ENCODE data around the gene SRRM1. TPM values are rescaled to one million over a fixed set of nuclear protein-coding genes. Genes with fewer than 3 reads are reported as not detected.

The SRRM1 gene
- total RNA-seq, 1 donor from 2014 or later: 199 TPM

DNA sequence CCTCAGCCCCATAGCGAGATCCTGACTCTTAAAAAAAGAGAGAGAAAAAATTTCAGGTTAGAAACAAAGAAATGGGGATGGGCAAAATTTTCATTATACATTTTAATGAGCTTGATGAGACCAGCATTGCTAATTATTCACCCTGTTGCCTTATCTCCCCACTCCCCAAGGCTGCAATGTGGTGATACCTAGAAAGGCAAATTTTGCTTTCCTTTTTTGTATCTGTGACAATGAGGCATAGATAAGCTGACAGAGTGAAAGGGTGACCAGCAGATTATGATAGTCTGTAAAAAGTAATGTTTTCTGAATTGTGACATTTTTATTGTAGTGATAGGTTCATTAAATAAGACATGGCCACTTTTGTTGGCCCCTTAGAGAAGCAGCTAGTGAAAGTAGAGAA, 12.9 kb downstream of the SRRM1 start:
- Mint-ChIP-seq H3K36me3 (ENCODE audit: insufficient read depth) (peaks cover 48% of the 10 kb centered on the region), H3K27ac (peak overlapping the region; percentile 76), H3K4me1 (ENCODE audit: low read depth) (peaks cover 18% of the 10 kb centered on the region), H3K4me3 (ENCODE audit: low read depth) (no peak overlapping the region), H3K27me3 (no peaks in the 10 kb centered on the region), H3K9me3 (ENCODE audit: low read depth) (no peaks in the 10 kb centered on the region)
- TF ChIP-seq CTCF (IDR thresholded peaks at IDR 0.05; ENCODE audit: unreplicated experiment): no peak
- no peak for DNase-seq (ENCODE audit: low spot score, unreplicated experiment)

DNA sequence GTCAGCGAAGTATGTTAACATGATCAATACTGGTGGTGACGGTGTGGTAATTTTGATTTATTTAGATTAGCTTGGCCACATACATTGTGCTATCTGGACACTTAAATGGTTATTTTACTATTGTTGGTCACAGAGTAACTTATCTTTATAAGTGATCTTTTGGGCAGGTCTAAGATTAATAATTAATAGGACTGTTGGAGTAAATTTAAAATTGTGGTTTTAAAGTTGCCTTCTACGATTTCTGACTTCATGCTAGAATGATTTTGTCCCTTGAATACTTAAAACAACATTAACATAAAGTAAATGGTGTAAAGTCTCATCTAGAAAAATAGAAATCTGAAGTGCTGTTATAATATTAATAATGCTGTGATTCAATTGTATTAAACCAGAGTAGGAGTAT, 14.7 kb downstream of the SRRM1 start:
- Mint-ChIP-seq H3K4me3 (ENCODE audit: low read depth) (no peak overlapping the region), H3K27ac (peak overlapping the region; percentile 69), H3K9me3 (ENCODE audit: low read depth) (no peaks in the 10 kb centered on the region), H3K36me3 (ENCODE audit: insufficient read depth) (peaks cover 41% of the 10 kb centered on the region), H3K4me1 (ENCODE audit: low read depth) (peaks cover 18% of the 10 kb centered on the region), H3K27me3 (no peaks in the 10 kb centered on the region)
- DNase-seq (ENCODE audit: low spot score, unreplicated experiment): no peak
- TF ChIP-seq CTCF (IDR thresholded peaks at IDR 0.05; ENCODE audit: unreplicated experiment): no peak

DNA sequence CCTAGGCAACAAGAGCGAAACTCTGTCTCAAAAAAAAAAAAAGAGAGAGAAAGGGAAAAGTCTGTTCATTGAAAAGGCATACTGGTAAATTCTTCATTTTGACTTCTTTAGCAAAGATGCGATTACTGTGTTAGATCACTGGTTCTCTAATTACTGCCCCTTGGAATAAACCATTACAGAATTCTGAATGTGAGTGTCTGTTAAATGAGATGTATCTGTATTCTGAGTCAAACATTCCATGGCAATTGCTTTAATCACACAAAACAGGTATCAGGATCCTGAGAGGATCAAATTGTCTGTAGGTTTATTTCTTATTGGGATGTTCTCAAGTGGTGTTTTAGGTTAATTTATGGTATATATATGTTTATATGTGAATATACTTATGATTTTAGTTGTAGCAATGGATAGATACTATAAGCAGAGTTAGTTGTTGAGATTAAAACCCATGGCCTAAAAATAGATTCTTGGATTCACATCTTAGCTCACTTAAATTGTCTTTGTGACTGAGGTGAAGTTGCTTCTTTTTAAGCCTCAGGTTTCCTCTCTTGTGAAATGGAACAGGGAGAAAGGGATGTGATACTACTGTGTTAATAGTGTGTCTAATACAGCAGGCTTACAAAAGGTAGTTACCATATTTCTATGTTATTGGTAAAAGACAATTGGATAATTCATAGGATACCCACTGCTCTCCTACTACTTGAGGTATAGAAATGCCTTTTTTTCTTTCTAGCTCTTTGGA, 16.2 kb downstream of the SRRM1 start:
- Mint-ChIP-seq H3K9me3 (ENCODE audit: low read depth) (no peaks in the 10 kb centered on the region), H3K27ac (peak overlapping the region; percentile 16), H3K4me3 (ENCODE audit: low read depth) (no peak overlapping the region), H3K27me3 (no peaks in the 10 kb centered on the region), H3K4me1 (ENCODE audit: low read depth) (peaks cover 18% of the 10 kb centered on the region), H3K36me3 (ENCODE audit: insufficient read depth) (peaks cover 37% of the 10 kb centered on the region)
- DNase-seq (ENCODE audit: low spot score, unreplicated experiment): no peak
- no peak for TF ChIP-seq CTCF (IDR thresholded peaks at IDR 0.05; ENCODE audit: unreplicated experiment)

DNA sequence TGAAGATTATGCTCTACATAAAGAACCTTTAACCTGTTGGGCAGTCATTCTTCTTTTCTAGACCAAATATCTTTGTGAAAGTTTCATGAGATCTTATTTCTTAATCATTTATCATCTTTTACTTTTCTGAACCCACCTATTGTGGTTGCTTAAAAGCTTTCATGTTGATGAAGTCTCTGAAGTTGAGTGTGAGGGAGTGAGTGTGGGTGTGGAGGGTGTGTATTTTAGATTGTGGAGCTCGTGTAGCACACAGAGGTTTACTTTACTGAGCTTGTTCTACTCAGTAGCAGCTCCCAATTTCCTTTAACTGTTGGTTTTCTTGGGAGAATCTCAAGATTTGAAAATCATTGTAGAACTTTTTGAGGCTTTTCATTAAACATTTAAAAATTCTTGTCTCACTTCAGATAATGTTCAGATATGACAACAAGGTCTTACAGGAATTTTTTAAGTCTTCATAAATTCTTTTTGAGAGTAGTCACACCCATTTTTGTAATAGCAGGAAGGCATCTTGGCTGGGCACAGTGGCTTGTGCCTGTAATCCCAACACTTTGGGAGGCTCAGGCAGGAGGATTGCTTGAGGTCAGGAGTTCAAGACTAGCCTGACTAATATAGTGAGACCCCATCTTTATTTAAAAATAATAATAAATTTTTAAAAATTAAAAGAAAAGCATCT, 17.0 kb downstream of the SRRM1 start:
- Mint-ChIP-seq H3K9me3 (ENCODE audit: low read depth) (no peaks in the 10 kb centered on the region), H3K27me3 (no peaks in the 10 kb centered on the region), H3K36me3 (ENCODE audit: insufficient read depth) (peaks cover 33% of the 10 kb centered on the region), H3K4me1 (ENCODE audit: low read depth) (peaks cover 16% of the 10 kb centered on the region), H3K27ac (peak overlapping the region; percentile 88), H3K4me3 (ENCODE audit: low read depth) (no peak overlapping the region)
- DNase-seq (ENCODE audit: low spot score, unreplicated experiment): no peak
- no peak for TF ChIP-seq CTCF (IDR thresholded peaks at IDR 0.05; ENCODE audit: unreplicated experiment)

GRCh38 chr1:24664507-24665033, 21.5 kb downstream of the SRRM1 start:
- H3K27ac Mint-ChIP-seq: no peak overlapping the region
- no peaks in the 10 kb centered on the region for H3K4me1 Mint-ChIP-seq (ENCODE audit: low read depth)
- DNase-seq (ENCODE audit: low spot score, unreplicated experiment): no peak
- no peaks in the 10 kb centered on the region for H3K27me3 Mint-ChIP-seq
- TF ChIP-seq CTCF (IDR thresholded peaks at IDR 0.05; ENCODE audit: unreplicated experiment): no peak
- H3K9me3 Mint-ChIP-seq (ENCODE audit: low read depth): no peaks in the 10 kb centered on the region
- H3K36me3 Mint-ChIP-seq (ENCODE audit: insufficient read depth): peaks cover 29% of the 10 kb centered on the region
- no peak overlapping the region for H3K4me3 Mint-ChIP-seq (ENCODE audit: low read depth)

Measured in progenitor cell of endocrine pancreas (in vitro differentiated cells).